HG03039 (cell line): Measurements from ENCODE around the gene MGAT3.

Experiments used
- ATAC-seq: cut with Tn5 transposase; IDR thresholded peaks from one replicate; pipeline ENCODE4 v1.9.1; 2021; ENCODE audit warnings: mild to moderate bottlenecking, moderate library complexity; ENCODE audit not compliant: unreplicated experiment

The MGAT3 gene

GRCh38 chr22:39428597-39429071 lies 28.2 kb upstream of the MGAT3 start:
- ATAC-seq = no peak

GRCh38 chr22:39429186-39429585 lies 27.6 kb upstream of the MGAT3 start:
- ATAC-seq = no peak

- no peak for ATAC-seq
These were observed 26.8 kb upstream of the MGAT3 start for GRCh38 chr22:39429916-39430575.

GRCh38 chr22:39430576-39431150 lies 26.1 kb upstream of the MGAT3 start:
- no peak for ATAC-seq

- no peak for ATAC-seq
These were observed 25.5 kb upstream of the MGAT3 start for GRCh38 chr22:39431216-39431801.

GRCh38 chr22:39431821-39432251 lies 25.0 kb upstream of the MGAT3 start:
- no peak for ATAC-seq

GRCh38 chr22:39432361-39432811 lies 24.4 kb upstream of the MGAT3 start:
- no peak for ATAC-seq

GRCh38 chr22:39433476-39434242 lies 23.2 kb upstream of the MGAT3 start:
- ATAC-seq = no peak

- ATAC-seq = no peak
These were observed 22.6 kb upstream of the MGAT3 start for GRCh38 chr22:39434243-39434653.

GRCh38 chr22:39434721-39435120 lies 22.1 kb upstream of the MGAT3 start:
- no peak for ATAC-seq

- ATAC-seq = no peak
These were observed 21.2 kb upstream of the MGAT3 start for GRCh38 chr22:39435616-39436015.

GRCh38 chr22:39437791-39438704 lies 18.8 kb upstream of the MGAT3 start:
- ATAC-seq = no peak

GRCh38 chr22:39439170-39439569 lies 17.6 kb upstream of the MGAT3 start:
- no peak for ATAC-seq

- no peak for ATAC-seq
These were observed 13.4 kb upstream of the MGAT3 start for GRCh38 chr22:39443398-39443797.

GRCh38 chr22:39444247-39444800 lies 12.5 kb upstream of the MGAT3 start:
- no peak for ATAC-seq

GRCh38 chr22:39444937-39445465 lies 11.8 kb upstream of the MGAT3 start:
- no peak for ATAC-seq

GRCh38 chr22:39445678-39446077 lies 11.1 kb upstream of the MGAT3 start:
- no peak for ATAC-seq

GRCh38 chr22:39446239-39446721 lies 10.5 kb upstream of the MGAT3 start:
- peak; percentile 33 for ATAC-seq

- no peak for ATAC-seq
These were observed 8.4 kb upstream of the MGAT3 start for GRCh38 chr22:39448205-39449054.
